HEK293 (cell line): ENCODE measurements around the gene CIAO1.
A peak's percentile ranks its signal among the peaks of the same experiment; 100 is the strongest.

Source experiments
- CTCF ChIA-PET: fragments of 350-600 bp; formaldehyde crosslinking; extraction: SDS; loops from one replicate; lab custom pipeline; 2021; ENCODE audit warnings: antibody characterized with exemption; lab: Yijun Ruan, JAX
- POLR2A ChIA-PET: fragments of 300-600 bp; formaldehyde crosslinking; extraction: SDS; loops from one replicate; lab custom pipeline; 2020; ENCODE audit warnings: antibody characterized with exemption, inconsistent platforms; lab: Yijun Ruan, JAX
- H3K27ac ChIP-seq: fragments of 200-500 bp; sonication (Bioruptor generic); 2 replicates; pipeline ENCODE4 v1.5.1; 2014; ENCODE audit warnings: low read depth, low read length, control low read depth, inconsistent platforms; ENCODE audit errors: extremely low read depth
- H3K36me3 ChIP-seq, 2 experiments: fragments of 200-500 bp in 1 of 2; sonication (Bioruptor generic) in 1 of 2; 1 replicate in 1 of 2; 2 replicates in 1 of 2; pipeline ENCODE4 v1.5.1; 2014 to 2017; ENCODE audit warnings: inconsistent platforms in 2 of 2, low read length in 2 of 2; ENCODE audit not compliant: control insufficient read depth in 2 of 2, insufficient read depth in 1 of 2
- H3K4me1 ChIP-seq: fragments of 200-500 bp; sonication (Bioruptor generic); 2 replicates; pipeline ENCODE4 v1.5.1; 2014; ENCODE audit warnings: mild to moderate bottlenecking, low read length, inconsistent platforms; ENCODE audit not compliant: control insufficient read depth, insufficient read depth
- H3K4me3 ChIP-seq: 2 replicates; pipeline ENCODE4 v1.5.1; 2011; ENCODE audit warnings: low read depth, mild to moderate bottlenecking, control low read depth, low read length, moderate library complexity
- H3K9me3 ChIP-seq: fragments of 200-500 bp; sonication (Bioruptor generic); 2 replicates; pipeline ENCODE4 v1.5.1; 2014; ENCODE audit warnings: low read depth, low read length, inconsistent platforms; ENCODE audit not compliant: control insufficient read depth, insufficient read depth
- KLF16 ChIP-seq: fragments of 450-650 bp; formaldehyde crosslinking; IDR thresholded peaks from 2 replicates; pipeline ENCODE4 v1.5.1; 2017; ENCODE audit warnings: missing biosample characterization, missing genetic modification characterization
- ZBTB21 ChIP-seq: fragments of 450-650 bp; formaldehyde crosslinking; IDR thresholded peaks from 2 replicates; pipeline ENCODE4 v1.5.1; 2017; ENCODE audit warnings: missing biosample characterization, missing genetic modification characterization
- ZBTB7A ChIP-seq: fragments of 450-650 bp; formaldehyde crosslinking; IDR thresholded peaks from 2 replicates; pipeline ENCODE4 v1.5.1; 2016; ENCODE audit warnings: low read depth, missing biosample characterization, missing genetic modification characterization
- ZNF121 ChIP-seq: fragments of 450-650 bp; formaldehyde crosslinking; IDR thresholded peaks from 2 replicates; pipeline ENCODE4 v1.5.1; 2016; ENCODE audit warnings: missing biosample characterization, missing genetic modification characterization
- ZNF37A ChIP-seq: fragments of 450-650 bp; IDR thresholded peaks from 2 replicates; pipeline ENCODE4 v1.5.1; 2018; ENCODE audit warnings: missing biosample characterization, missing genetic modification characterization
- ZNF449 ChIP-seq: fragments of 450-650 bp; formaldehyde crosslinking; IDR thresholded peaks from 2 replicates; pipeline ENCODE4 v1.5.1; 2017; ENCODE audit warnings: missing biosample characterization, mild to moderate bottlenecking, missing genetic modification characterization, moderate library complexity
- ZNF600 ChIP-seq: fragments of 450-650 bp; formaldehyde crosslinking; IDR thresholded peaks from 2 replicates; pipeline ENCODE4 v1.5.1; 2016; ENCODE audit warnings: missing biosample characterization, missing genetic modification characterization
- TF ChIP-seq, protein P1 (sequence below): fragments of 450-650 bp; formaldehyde crosslinking; IDR thresholded peaks from 2 replicates; pipeline ENCODE4 v1.5.1; 2016; ENCODE audit warnings: missing biosample characterization, missing genetic modification characterization
- TF ChIP-seq, protein P2 (sequence below): fragments of 450-650 bp; formaldehyde crosslinking; IDR thresholded peaks from 2 replicates; pipeline ENCODE4 v1.5.1; 2017; ENCODE audit warnings: missing biosample characterization, missing genetic modification characterization
- TF ChIP-seq, protein P3 (sequence below): fragments of 450-650 bp; formaldehyde crosslinking; IDR thresholded peaks from 2 replicates; pipeline ENCODE4 v1.5.1; 2016; ENCODE audit warnings: missing biosample characterization, missing genetic modification characterization

The CIAO1 gene

GRCh38 chr2:96265349-96265839, 631 bp upstream of the CIAO1 start (continued):
- TF ChIP-seq ZNF449 (tag by site-specific recombination), result 0 out of 2 replicates have a peak, but pooled peaks have one; percentile 16
- no peak; the same call in 1 of the 2 replicates for TF ChIP-seq ZNF121 (tag by site-specific recombination)
- TF ChIP-seq, protein P1, sequence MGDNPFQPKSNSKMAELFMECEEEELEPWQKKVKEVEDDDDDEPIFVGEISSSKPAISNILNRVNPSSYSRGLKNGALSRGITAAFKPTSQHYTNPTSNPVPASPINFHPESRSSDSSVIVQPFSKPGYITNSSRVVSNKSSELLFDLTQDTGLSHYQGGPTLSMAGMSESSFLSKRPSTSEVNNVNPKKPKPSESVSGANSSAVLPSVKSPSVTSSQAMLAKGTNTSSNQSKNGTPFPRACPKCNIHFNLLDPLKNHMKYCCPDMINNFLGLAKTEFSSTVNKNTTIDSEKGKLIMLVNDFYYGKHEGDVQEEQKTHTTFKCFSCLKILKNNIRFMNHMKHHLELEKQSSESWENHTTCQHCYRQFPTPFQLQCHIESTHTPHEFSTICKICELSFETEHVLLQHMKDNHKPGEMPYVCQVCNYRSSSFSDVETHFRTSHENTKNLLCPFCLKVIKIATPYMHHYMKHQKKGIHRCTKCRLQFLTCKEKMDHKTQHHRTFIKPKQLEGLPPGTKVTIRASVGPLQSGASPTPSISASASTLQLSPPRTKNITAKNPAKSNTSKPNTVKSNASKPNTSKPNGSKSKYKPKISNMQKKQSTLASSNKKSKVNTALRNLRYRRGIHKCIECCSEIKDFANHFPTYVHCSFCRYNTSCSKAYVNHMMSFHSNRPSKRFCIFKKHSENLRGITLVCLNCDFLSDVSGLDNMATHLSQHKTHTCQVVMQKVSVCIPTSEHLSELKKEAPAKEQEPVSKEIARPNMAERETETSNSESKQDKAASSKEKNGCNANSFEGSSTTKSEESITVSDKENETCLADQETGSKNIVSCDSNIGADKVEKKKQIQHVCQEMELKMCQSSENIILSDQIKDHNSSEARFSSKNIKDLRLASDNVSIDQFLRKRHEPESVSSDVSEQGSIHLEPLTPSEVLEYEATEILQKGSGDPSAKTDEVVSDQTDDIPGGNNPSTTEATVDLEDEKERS, result no peak
- peak; percentile 75 for TF ChIP-seq KLF16 (tag by site-specific recombination)
- no peak for TF ChIP-seq ZBTB21 (tag by site-specific recombination)
- no peak for TF ChIP-seq ZNF37A

GRCh38 chr2:96267159-96267971, 1.3 kb downstream of the CIAO1 start:
- H3K9me3 ChIP-seq, result no peaks in the 10 kb centered on the region
- peak overlapping the region; percentile 95 for H3K4me3 ChIP-seq
- peaks cover 17 to 64% of the 10 kb centered on the region in 2 experiments for H3K36me3 ChIP-seq
- H3K27ac ChIP-seq, result no peak overlapping the region
- ChIA-PET POLR2A (interaction anchor here (0.6 to 2.1 kb wide), 9 partner anchors 9 to 371 kb away, joined by 3 to 30 read pairs (median 5); partner anchors contain the start of genes KANSL3 and STARD7), CTCF (interaction anchor here (0.5 to 1.6 kb wide), 16 partner anchors 18 to 380 kb away, joined by 3 to 6 read pairs (median 4); partner anchors contain the start of genes ASTL and STARD7)
- 0 out of 2 replicates have a peak, but pooled peaks cover 3% of the 10 kb centered on the region for H3K4me1 ChIP-seq
- TF ChIP-seq, protein P2, sequence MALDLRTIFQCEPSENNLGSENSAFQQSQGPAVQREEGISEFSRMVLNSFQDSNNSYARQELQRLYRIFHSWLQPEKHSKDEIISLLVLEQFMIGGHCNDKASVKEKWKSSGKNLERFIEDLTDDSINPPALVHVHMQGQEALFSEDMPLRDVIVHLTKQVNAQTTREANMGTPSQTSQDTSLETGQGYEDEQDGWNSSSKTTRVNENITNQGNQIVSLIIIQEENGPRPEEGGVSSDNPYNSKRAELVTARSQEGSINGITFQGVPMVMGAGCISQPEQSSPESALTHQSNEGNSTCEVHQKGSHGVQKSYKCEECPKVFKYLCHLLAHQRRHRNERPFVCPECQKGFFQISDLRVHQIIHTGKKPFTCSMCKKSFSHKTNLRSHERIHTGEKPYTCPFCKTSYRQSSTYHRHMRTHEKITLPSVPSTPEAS (tag by site-specific recombination), result no peak
- TF ChIP-seq, protein P3, sequence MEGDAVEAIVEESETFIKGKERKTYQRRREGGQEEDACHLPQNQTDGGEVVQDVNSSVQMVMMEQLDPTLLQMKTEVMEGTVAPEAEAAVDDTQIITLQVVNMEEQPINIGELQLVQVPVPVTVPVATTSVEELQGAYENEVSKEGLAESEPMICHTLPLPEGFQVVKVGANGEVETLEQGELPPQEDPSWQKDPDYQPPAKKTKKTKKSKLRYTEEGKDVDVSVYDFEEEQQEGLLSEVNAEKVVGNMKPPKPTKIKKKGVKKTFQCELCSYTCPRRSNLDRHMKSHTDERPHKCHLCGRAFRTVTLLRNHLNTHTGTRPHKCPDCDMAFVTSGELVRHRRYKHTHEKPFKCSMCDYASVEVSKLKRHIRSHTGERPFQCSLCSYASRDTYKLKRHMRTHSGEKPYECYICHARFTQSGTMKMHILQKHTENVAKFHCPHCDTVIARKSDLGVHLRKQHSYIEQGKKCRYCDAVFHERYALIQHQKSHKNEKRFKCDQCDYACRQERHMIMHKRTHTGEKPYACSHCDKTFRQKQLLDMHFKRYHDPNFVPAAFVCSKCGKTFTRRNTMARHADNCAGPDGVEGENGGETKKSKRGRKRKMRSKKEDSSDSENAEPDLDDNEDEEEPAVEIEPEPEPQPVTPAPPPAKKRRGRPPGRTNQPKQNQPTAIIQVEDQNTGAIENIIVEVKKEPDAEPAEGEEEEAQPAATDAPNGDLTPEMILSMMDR (tag by site-specific recombination), result 0 out of 2 replicates have a peak, but pooled peaks have one; percentile 15

- Histone ChIP-seq H3K4me3 (no peak overlapping the region), H3K9me3 (no peaks in the 10 kb centered on the region), H3K36me3 (peaks cover 38 to 90% of the 10 kb centered on the region in 2 experiments), H3K27ac (no peak overlapping the region), H3K4me1 (no peaks in the 10 kb centered on the region)
- TF ChIP-seq ZBTB7A (no peak), ZNF600 (peak; percentile 27; the same call in 1 of the 2 replicates)
- ChIA-PET CTCF (interaction anchor here (0.7 kb wide), 1 partner anchor 180 kb away, joined by 3 read pairs; no protein-coding TSS in a partner anchor), POLR2A (no interaction called here)
These were observed 6.0 kb downstream of the CIAO1 start for GRCh38 chr2:96271995-96272394.
